ENCODE measurements around the gene SEMA3E.

DNA sequence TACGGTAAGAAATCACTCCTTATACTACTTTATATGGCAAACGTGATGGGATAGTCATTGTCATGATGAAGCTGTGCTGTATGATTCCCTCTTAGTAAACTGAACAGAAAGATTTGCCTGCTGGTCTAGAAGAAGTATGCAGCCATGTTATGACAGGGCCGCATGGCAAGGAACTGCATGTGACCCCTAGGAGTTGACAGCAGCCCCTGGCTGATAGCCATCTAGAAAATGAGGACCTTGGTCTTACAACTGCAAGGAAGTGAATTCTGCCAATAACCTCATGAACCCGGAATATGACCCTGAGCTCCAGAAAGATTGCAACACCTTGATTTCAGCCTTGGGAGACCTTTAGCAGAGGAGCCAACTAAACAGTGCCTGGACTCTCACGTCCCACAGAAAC is 193.3 kb downstream of the SEMA3E start:
- TF ChIP-seq, protein P1, sequence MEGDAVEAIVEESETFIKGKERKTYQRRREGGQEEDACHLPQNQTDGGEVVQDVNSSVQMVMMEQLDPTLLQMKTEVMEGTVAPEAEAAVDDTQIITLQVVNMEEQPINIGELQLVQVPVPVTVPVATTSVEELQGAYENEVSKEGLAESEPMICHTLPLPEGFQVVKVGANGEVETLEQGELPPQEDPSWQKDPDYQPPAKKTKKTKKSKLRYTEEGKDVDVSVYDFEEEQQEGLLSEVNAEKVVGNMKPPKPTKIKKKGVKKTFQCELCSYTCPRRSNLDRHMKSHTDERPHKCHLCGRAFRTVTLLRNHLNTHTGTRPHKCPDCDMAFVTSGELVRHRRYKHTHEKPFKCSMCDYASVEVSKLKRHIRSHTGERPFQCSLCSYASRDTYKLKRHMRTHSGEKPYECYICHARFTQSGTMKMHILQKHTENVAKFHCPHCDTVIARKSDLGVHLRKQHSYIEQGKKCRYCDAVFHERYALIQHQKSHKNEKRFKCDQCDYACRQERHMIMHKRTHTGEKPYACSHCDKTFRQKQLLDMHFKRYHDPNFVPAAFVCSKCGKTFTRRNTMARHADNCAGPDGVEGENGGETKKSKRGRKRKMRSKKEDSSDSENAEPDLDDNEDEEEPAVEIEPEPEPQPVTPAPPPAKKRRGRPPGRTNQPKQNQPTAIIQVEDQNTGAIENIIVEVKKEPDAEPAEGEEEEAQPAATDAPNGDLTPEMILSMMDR (IDR thresholded peaks at IDR 0.05; ENCODE audit: insufficient read depth, low read length, poor library complexity, severe bottlenecking) = no peak
- TF ChIP-seq EZH2phosphoT487 (conservative IDR thresholded peaks at IDR 0.05; ENCODE audit: low read length) = no peak
